ENCODE data around the gene EFNA4. TPM values are rescaled to one million over a fixed set of nuclear protein-coding genes. Genes with fewer than 3 reads are reported as not detected.

The EFNA4 gene
- total and polyA plus RNA-seq, 11 donors, result 1.1 to 4.8 (median 2.2) TPM

GRCh38 chr1:155103325-155103724 lies 39.8 kb downstream of the EFNA4 start:
- no peak overlapping the region for H3K27ac ChIP-seq
- no peak overlapping the region for H3K4me3 ChIP-seq
- TF ChIP-seq POLR2A (IDR thresholded peaks at IDR 0.05), result no peak
- no peak for TF ChIP-seq CTCF (IDR thresholded peaks at IDR 0.05)
- no peaks in the 10 kb centered on the region for H3K36me3 ChIP-seq
- no peak for ATAC-seq
- intact Hi-C loops (cut with DNase I), result no loop called here
- 75 to 93% (median 89%) methylated on average over 9 of the region's 9 CpGs for WGBS, 4 donors
- no peaks in the 10 kb centered on the region for H3K27me3 ChIP-seq
- no peak for DNase-seq
- H3K9me3 ChIP-seq, result no peaks in the 10 kb centered on the region
- H3K4me1 ChIP-seq, result peaks cover 0 to 21% (median 10%) of the 10 kb centered on the region in 12 donors

GRCh38 chr1:155104605-155105534 lies 41.3 kb downstream of the EFNA4 start:
- Histone ChIP-seq H3K4me1 (peaks cover 0 to 21% (median 10%) of the 10 kb centered on the region in 12 donors), H3K4me3 (no peak overlapping the region), H3K36me3 (no peaks in the 10 kb centered on the region), H3K27ac (peak overlapping the region in 2 of 12 donors; percentile 9 to 13), H3K9me3 (no peaks in the 10 kb centered on the region), H3K27me3 (no peaks in the 10 kb centered on the region)
- 78 to 82% (median 80%) methylated on average over 7 of the region's 7 CpGs for WGBS, 4 donors
- no peak for TF ChIP-seq POLR2A (IDR thresholded peaks at IDR 0.05)
- no peak for TF ChIP-seq CTCF (IDR thresholded peaks at IDR 0.05)
- intact Hi-C loops (cut with DNase I), result no loop called here
- ATAC-seq, result peak; percentile 35 to 62 (median 50)
- DNase-seq, result no peak

- H3K9me3 ChIP-seq, result no peaks in the 10 kb centered on the region
- no peak overlapping the region for H3K4me3 ChIP-seq
- H3K36me3 ChIP-seq, result no peaks in the 10 kb centered on the region
- ATAC-seq, result peak; percentile 41 to 69 (median 56)
- 52 to 69% (median 59%) methylated on average over 7 of the region's 7 CpGs for WGBS, 4 donors
- no peaks in the 10 kb centered on the region for H3K27me3 ChIP-seq
- TF ChIP-seq CTCF (IDR thresholded peaks at IDR 0.05) (no peak), POLR2A (IDR thresholded peaks at IDR 0.05) (no peak)
- DNase-seq, result peak in 1 of 5 donors; percentile 47
- intact Hi-C loops (cut with DNase I), result no loop called here
- H3K27ac ChIP-seq, result peak overlapping the region in 1 of 12 donors; percentile 9
- H3K4me1 ChIP-seq, result peaks cover 0 to 21% (median 10%) of the 10 kb centered on the region in 12 donors
Observed at GRCh38 chr1:155105604-155106011, 42.1 kb downstream of the EFNA4 start.

- 75 to 80% (median 77%) methylated on average over 6 of the region's 6 CpGs for WGBS, 4 donors
Observed at GRCh38 chr1:155106862-155107261, 43.3 kb downstream of the EFNA4 start.

More at GRCh38 chr1:155106862-155107261, 43.3 kb downstream of the EFNA4 start:
- Histone ChIP-seq H3K27ac (no peak overlapping the region), H3K36me3 (no peaks in the 10 kb centered on the region), H3K4me3 (no peak overlapping the region), H3K4me1 (peaks cover 0 to 15% (median 10%) of the 10 kb centered on the region in 12 donors), H3K9me3 (no peaks in the 10 kb centered on the region), H3K27me3 (no peaks in the 10 kb centered on the region)
- ATAC-seq (no peak), DNase-seq (no peak)
- intact Hi-C loops (cut with DNase I), result no loop called here
- TF ChIP-seq CTCF (IDR thresholded peaks at IDR 0.05) (no peak), POLR2A (IDR thresholded peaks at IDR 0.05) (no peak)

Data from heart left ventricle (tissue), 16 donors.